GM18951 (cell line): Measurements from ENCODE around the gene DUSP3.

Experiments
- POLR2A ChIP-seq: IDR thresholded peaks from 4 replicates; pipeline ENCODE4 v1.6.1; 2011; ENCODE audit warnings: mild to moderate bottlenecking; ENCODE audit not compliant: insufficient read length, insufficient read depth; ENCODE audit errors: extremely low read depth
- in situ Hi-C: fragments of 300-500 bp; cut with MboI; formaldehyde crosslinking; loops from one replicate; pipeline ENCODE4 v1.12.0; 2022; ENCODE audit warnings: low sequenced_read_pairs, mixed read lengths, inconsistent platforms; ENCODE audit not compliant: unreplicated experiment

The DUSP3 gene

GRCh38 chr17:43778337-43779144, at the start of gene DUSP3:
DUSP3 (minus strand) TSS chr17:43778977; CDS start chr17:43778924, 53 bp downstream.
- TF ChIP-seq POLR2A, result peak; percentile 69
- in situ Hi-C loops, result no loop called here

- no peak for TF ChIP-seq POLR2A
- in situ Hi-C loops, result no loop called here
These were observed 48.8 kb upstream of the DUSP3 start for GRCh38 chr17:43827596-43827995.

- TF ChIP-seq POLR2A, result no peak
- in situ Hi-C loops, result no loop called here
These were observed 47.4 kb upstream of the DUSP3 start for GRCh38 chr17:43826206-43826605.

GRCh38 chr17:43825567-43825966, 46.8 kb upstream of the DUSP3 start:
- TF ChIP-seq POLR2A, result no peak
- in situ Hi-C loops, result no loop called here

GRCh38 chr17:43823350-43824084, 44.7 kb upstream of the DUSP3 start:
- no peak for TF ChIP-seq POLR2A
- in situ Hi-C loops, result no loop called here

- no peak for TF ChIP-seq POLR2A
- in situ Hi-C loops, result no loop called here
These were observed 43.9 kb upstream of the DUSP3 start for GRCh38 chr17:43822570-43823190.

GRCh38 chr17:43820759-43821158, 42.0 kb upstream of the DUSP3 start:
- in situ Hi-C loops, result no loop called here
- TF ChIP-seq POLR2A, result no peak

- TF ChIP-seq POLR2A, result no peak
- in situ Hi-C loops, result no loop called here
These were observed 40.2 kb upstream of the DUSP3 start for GRCh38 chr17:43818966-43819365.

GRCh38 chr17:43817826-43818225, 39.0 kb upstream of the DUSP3 start:
- in situ Hi-C loops, result no loop called here
- no peak for TF ChIP-seq POLR2A

- TF ChIP-seq POLR2A, result no peak
- in situ Hi-C loops, result no loop called here
These were observed 37.9 kb upstream of the DUSP3 start for GRCh38 chr17:43816336-43817320.

GRCh38 chr17:43814714-43815113, 35.9 kb upstream of the DUSP3 start:
- TF ChIP-seq POLR2A, result no peak
- in situ Hi-C loops, result no loop called here

- no peak for TF ChIP-seq POLR2A
- in situ Hi-C loops, result no loop called here
These were observed 35.2 kb upstream of the DUSP3 start for GRCh38 chr17:43814026-43814425.
